GM23338 (cell line): ENCODE data around the gene FBXW11. TPM values are rescaled to one million over a fixed set of nuclear protein-coding genes. Genes with fewer than 3 reads are reported as not detected.

ENCODE experiments used
- CREB1 ChIP-seq: fragments of 250-450 bp; sonication (Bioruptor Pico); IDR thresholded peaks from 2 replicates; pipeline ENCODE4 v1.5.0; 2020; ENCODE audit warnings: low read depth, mild to moderate bottlenecking, moderate library complexity
- EZH2 ChIP-seq: fragments of 200-600 bp; sonication (generic); IDR thresholded peaks from one replicate; pipeline ENCODE4 v1.8.0; 2017; ENCODE audit warnings: antibody characterized with exemption, mild to moderate bottlenecking, low read depth; ENCODE audit not compliant: unreplicated experiment
- JUNB ChIP-seq: IDR thresholded peaks from one replicate; pipeline ENCODE4 v1.6.1; 2016; ENCODE audit warnings: antibody characterized with exemption; ENCODE audit not compliant: unreplicated experiment
- NANOG ChIP-seq: IDR thresholded peaks from 2 replicates; pipeline ENCODE4 v1.6.1; 2016; ENCODE audit warnings: antibody characterized with exemption, borderline replicate concordance
- POLR2AphosphoS5 ChIP-seq: IDR thresholded peaks from 2 replicates; pipeline ENCODE4 v1.6.1; 2016; ENCODE audit warnings: antibody characterized with exemption, low read depth
- ZNF114 ChIP-seq: fragments of 250-450 bp; sonication (Bioruptor Pico); IDR thresholded peaks from 2 replicates; pipeline ENCODE4 v1.5.0; 2020; ENCODE audit warnings: mild to moderate bottlenecking, moderate library complexity
- ZNF462 ChIP-seq: fragments of 250-450 bp; sonication (Bioruptor Pico); IDR thresholded peaks from 2 replicates; pipeline ENCODE4 v1.5.0; 2020; ENCODE audit warnings: mild to moderate bottlenecking, moderate library complexity
- polyA plus RNA-seq: library from polyadenylated mRNA; unstranded; fragments of >200 nt; fragmentation: Nextera tagmentation; extraction: Ambion mirVana; gene quantifications from 2 replicates; pipeline ENCODE4 v1.2.1, GENCODE V29; 2016
- total RNA-seq: library from RNA; depleted of rRNA; stranded (reverse); fragments of >200 nt; shearing (Covaris generic); gene quantifications from 2 replicates; pipeline ENCODE4 v1.2.3, GENCODE V29; 2014
- TF ChIP-seq, protein P1 (sequence below): IDR thresholded peaks from 2 replicates; pipeline ENCODE4 v1.6.1; 2016; ENCODE audit warnings: antibody characterized with exemption
- TF ChIP-seq, protein P2 (sequence below), 2 experiments: fragments of 200-600 bp in 1 of 2; sonication (generic) in 1 of 2; conservative IDR thresholded peaks; 2 replicates each; pipeline versions ENCODE4 v1.5.1 to v1.6.1; 2016 to 2017; ENCODE audit warnings: antibody characterized with exemption in 2 of 2, low read depth in 2 of 2, mild to moderate bottlenecking in 2 of 2, moderate library complexity in 1 of 2
- TF ChIP-seq, protein P3 (sequence below): IDR thresholded peaks from one replicate; pipeline ENCODE4 v1.6.1; 2018; ENCODE audit warnings: antibody characterized with exemption; ENCODE audit not compliant: unreplicated experiment

The FBXW11 gene
- total and polyA plus RNA-seq, 2 experiments from 2014 or later: 45.0 to 88.0 TPM

DNA sequence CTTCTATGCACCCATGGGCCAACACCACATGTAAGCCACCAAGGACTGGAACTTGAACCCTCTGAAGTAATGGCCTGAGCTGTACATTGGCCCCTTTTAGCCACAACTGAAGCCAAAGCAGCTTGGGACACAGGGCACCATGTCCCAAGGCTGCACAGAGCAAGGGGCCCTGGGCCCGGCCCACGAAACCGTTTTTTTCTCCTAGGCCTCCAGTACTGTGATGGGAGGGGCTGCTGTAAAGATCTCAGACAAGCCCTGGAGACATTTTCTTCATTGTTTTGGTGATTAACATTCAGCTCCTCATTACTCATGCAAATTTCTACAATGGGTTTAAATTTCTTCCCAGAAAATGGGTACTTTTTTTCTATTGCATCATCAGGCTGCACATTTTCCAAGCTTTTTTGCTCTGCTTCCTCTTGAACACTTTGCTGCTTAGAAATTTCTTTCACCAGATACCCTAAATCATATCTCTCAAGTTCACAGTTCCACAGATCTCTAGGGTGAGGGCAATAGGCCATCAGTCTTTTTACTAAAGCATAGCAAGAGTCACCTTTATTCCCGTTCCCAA, 25.5 kb upstream of the FBXW11 start (continued):
- no peak for TF ChIP-seq ZNF462 (CRISPR knock-in tag)
- TF ChIP-seq NANOG: no peak
- TF ChIP-seq ZNF114: no peak
- TF ChIP-seq EZH2: no peak
- no peak for TF ChIP-seq CREB1 (CRISPR knock-in tag)
- TF ChIP-seq, protein P1, sequence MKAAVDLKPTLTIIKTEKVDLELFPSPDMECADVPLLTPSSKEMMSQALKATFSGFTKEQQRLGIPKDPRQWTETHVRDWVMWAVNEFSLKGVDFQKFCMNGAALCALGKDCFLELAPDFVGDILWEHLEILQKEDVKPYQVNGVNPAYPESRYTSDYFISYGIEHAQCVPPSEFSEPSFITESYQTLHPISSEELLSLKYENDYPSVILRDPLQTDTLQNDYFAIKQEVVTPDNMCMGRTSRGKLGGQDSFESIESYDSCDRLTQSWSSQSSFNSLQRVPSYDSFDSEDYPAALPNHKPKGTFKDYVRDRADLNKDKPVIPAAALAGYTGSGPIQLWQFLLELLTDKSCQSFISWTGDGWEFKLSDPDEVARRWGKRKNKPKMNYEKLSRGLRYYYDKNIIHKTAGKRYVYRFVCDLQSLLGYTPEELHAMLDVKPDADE: no peak
- TF ChIP-seq, protein P2, sequence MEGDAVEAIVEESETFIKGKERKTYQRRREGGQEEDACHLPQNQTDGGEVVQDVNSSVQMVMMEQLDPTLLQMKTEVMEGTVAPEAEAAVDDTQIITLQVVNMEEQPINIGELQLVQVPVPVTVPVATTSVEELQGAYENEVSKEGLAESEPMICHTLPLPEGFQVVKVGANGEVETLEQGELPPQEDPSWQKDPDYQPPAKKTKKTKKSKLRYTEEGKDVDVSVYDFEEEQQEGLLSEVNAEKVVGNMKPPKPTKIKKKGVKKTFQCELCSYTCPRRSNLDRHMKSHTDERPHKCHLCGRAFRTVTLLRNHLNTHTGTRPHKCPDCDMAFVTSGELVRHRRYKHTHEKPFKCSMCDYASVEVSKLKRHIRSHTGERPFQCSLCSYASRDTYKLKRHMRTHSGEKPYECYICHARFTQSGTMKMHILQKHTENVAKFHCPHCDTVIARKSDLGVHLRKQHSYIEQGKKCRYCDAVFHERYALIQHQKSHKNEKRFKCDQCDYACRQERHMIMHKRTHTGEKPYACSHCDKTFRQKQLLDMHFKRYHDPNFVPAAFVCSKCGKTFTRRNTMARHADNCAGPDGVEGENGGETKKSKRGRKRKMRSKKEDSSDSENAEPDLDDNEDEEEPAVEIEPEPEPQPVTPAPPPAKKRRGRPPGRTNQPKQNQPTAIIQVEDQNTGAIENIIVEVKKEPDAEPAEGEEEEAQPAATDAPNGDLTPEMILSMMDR (conservative IDR thresholded peaks at IDR 0.05; ENCODE audit: low read depth in 2 of 2): no peak
- no peak for TF ChIP-seq JUNB
- TF ChIP-seq, protein P3, sequence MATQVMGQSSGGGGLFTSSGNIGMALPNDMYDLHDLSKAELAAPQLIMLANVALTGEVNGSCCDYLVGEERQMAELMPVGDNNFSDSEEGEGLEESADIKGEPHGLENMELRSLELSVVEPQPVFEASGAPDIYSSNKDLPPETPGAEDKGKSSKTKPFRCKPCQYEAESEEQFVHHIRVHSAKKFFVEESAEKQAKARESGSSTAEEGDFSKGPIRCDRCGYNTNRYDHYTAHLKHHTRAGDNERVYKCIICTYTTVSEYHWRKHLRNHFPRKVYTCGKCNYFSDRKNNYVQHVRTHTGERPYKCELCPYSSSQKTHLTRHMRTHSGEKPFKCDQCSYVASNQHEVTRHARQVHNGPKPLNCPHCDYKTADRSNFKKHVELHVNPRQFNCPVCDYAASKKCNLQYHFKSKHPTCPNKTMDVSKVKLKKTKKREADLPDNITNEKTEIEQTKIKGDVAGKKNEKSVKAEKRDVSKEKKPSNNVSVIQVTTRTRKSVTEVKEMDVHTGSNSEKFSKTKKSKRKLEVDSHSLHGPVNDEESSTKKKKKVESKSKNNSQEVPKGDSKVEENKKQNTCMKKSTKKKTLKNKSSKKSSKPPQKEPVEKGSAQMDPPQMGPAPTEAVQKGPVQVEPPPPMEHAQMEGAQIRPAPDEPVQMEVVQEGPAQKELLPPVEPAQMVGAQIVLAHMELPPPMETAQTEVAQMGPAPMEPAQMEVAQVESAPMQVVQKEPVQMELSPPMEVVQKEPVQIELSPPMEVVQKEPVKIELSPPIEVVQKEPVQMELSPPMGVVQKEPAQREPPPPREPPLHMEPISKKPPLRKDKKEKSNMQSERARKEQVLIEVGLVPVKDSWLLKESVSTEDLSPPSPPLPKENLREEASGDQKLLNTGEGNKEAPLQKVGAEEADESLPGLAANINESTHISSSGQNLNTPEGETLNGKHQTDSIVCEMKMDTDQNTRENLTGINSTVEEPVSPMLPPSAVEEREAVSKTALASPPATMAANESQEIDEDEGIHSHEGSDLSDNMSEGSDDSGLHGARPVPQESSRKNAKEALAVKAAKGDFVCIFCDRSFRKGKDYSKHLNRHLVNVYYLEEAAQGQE: no peak
- no peak for TF ChIP-seq POLR2AphosphoS5
